Panc1 (cell line): Measurements from ENCODE around the gene CXorf49B.
"Not testable (repeated sequence)": the region's sequence is repeated elsewhere in the genome, so short reads cannot be mapped to it uniquely, and the experiment has no call there.

ENCODE experiments used
- CTCF ChIP-seq: fragments of 450-650 bp; IDR thresholded peaks from 2 replicates; pipeline ENCODE4 v1.5.1; 2017; ENCODE audit warnings: mild to moderate bottlenecking
- REST ChIP-seq, 2 experiments: IDR thresholded peaks; 2 replicates each; pipeline ENCODE4 v1.6.1; 2011 to 2012; ENCODE audit warnings: low read depth in 2 of 2, control low read depth in 1 of 2, low read length in 1 of 2, mild to moderate bottlenecking in 1 of 2, moderate library complexity in 1 of 2; ENCODE audit not compliant: insufficient read depth in 1 of 2
- SIN3A ChIP-seq: IDR thresholded peaks from 2 replicates; pipeline ENCODE4 v1.6.1; 2012; ENCODE audit warnings: low read depth, mild to moderate bottlenecking, low read length, moderate library complexity, borderline replicate concordance; ENCODE audit not compliant: insufficient read depth

GRCh38 chrX:71783569-71784347 lies 20.6 kb downstream of the CXorf49B start:
- TF ChIP-seq CTCF; REST (IDR thresholded peaks at IDR 0.05; ENCODE audit: insufficient read depth in 1 of 2, low read depth in 2 of 2, low read length in 1 of 2); SIN3A: not testable (repeated sequence)
